Measurements from ENCODE around the gene RPN1. TPM values are rescaled to one million over a fixed set of nuclear protein-coding genes. Genes with fewer than 3 reads are reported as not detected.
A peak's percentile ranks its signal among the peaks of the same experiment; 100 is the strongest.
"Not testable (repeated sequence)": the region's sequence is repeated elsewhere in the genome, so short reads cannot be mapped to it uniquely, and the experiment has no call there.

RPN1 gene
- total RNA-seq, 3 donors from 2014 or later (not counting 1 experiment from before 2014, with no cell fraction given): 90.5 to 130 (median 92.1) TPM

GRCh38 chr3:128653383-128653992, 2.9 kb upstream of the RPN1 start:
- DNase-seq: peak in 1 of 2 donors; percentile 57
- ATAC-seq; H3K9me3 ChIP-seq (ENCODE audit: control insufficient read depth, insufficient read depth, low read length); H3K27me3 Mint-ChIP-seq (ENCODE audit: low read depth in 2 of 2); H3K4me3 ChIP-seq (ENCODE audit: low read length); H3K36me3 ChIP-seq (ENCODE audit: control insufficient read depth, insufficient read depth, low read length); H3K36me3 Mint-ChIP-seq; H3K9me3 Mint-ChIP-seq; H3K27ac ChIP-seq (ENCODE audit: low read length); H3K27me3 ChIP-seq (ENCODE audit: control insufficient read depth, insufficient read depth, low read length); intact Hi-C loops (cut with micrococcal nuclease): not testable (repeated sequence)
- WGBS (ENCODE audit: insufficient coverage): 78% methylated on average over 42 of the region's 43 CpGs
- Mint-ChIP-seq H3K4me3 (peak overlapping the region; percentile 89), H3K27ac (peak overlapping the region in 1 of 2 donors; percentile 46), H3K4me1 (peaks cover 20 to 25% of the 10 kb centered on the region in 2 donors)
- peaks cover 12% of the 10 kb centered on the region for H3K4me1 ChIP-seq (ENCODE audit: control insufficient read depth, insufficient read depth, low read length)

GRCh38 chr3:128648940-128649663, 1.5 kb downstream of the RPN1 start:
- intact Hi-C loops (cut with micrococcal nuclease): no loop called here
- DNase-seq (no peak), ATAC-seq (no peak)
- Histone ChIP-seq H3K27me3 (ENCODE audit: control insufficient read depth, insufficient read depth, low read length) (no peaks in the 10 kb centered on the region), H3K27ac (ENCODE audit: low read length) (no peak overlapping the region), H3K4me1 (ENCODE audit: control insufficient read depth, insufficient read depth, low read length) (peaks cover 12% of the 10 kb centered on the region), H3K9me3 (ENCODE audit: control insufficient read depth, insufficient read depth, low read length) (no peaks in the 10 kb centered on the region), H3K36me3 (ENCODE audit: control insufficient read depth, insufficient read depth, low read length) (peaks cover 9% of the 10 kb centered on the region), H3K4me3 (ENCODE audit: low read length) (no peak overlapping the region)
- peak overlapping the region; percentile 92 for H3K4me3 Mint-ChIP-seq
- TF ChIP-seq CTCF (IDR thresholded peaks at IDR 0.05): no peak
- 62% methylated on average over 3 of the region's 8 CpGs for WGBS (ENCODE audit: insufficient coverage)
- H3K4me1 Mint-ChIP-seq: peaks cover 23 to 26% of the 10 kb centered on the region in 2 donors
- H3K27me3 Mint-ChIP-seq (ENCODE audit: low read depth in 2 of 2): no peaks in the 10 kb centered on the region
- peak overlapping the region; percentile 86 to 92 for H3K27ac Mint-ChIP-seq
- no peaks in the 10 kb centered on the region for H3K9me3 Mint-ChIP-seq
- no peaks in the 10 kb centered on the region for H3K36me3 Mint-ChIP-seq

DNA sequence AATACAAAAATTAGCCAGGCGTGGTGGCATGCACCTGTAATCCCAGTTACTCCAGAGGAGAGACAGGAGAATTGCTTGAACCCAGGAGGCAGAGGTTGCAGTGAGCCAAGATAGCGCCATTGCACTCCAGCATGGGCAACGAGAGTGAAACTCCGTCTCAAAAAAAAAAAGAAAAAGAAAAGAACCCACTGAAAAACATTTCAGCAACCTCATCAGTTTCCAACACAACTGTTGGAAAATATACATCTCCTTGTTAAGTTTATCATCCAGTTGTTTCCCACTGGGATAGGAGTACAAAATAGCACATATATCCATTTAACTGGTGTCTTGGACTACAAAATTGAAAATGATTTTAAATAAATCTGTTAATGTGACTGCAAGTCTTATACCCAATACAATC, 2.2 kb downstream of the RPN1 start:
- Mint-ChIP-seq H3K9me3 (no peaks in the 10 kb centered on the region), H3K36me3 (no peaks in the 10 kb centered on the region), H3K4me3 (peak overlapping the region; percentile 92), H3K27me3 (ENCODE audit: low read depth in 2 of 2) (no peaks in the 10 kb centered on the region), H3K4me1 (peaks cover 18 to 20% of the 10 kb centered on the region in 2 donors), H3K27ac (peak overlapping the region; percentile 86 to 92)
- 84% methylated on average over 3 of the region's 4 CpGs for WGBS (ENCODE audit: insufficient coverage)
- ATAC-seq (no peak), DNase-seq (no peak)
- no peak for TF ChIP-seq CTCF (IDR thresholded peaks at IDR 0.05)
- intact Hi-C loops (cut with micrococcal nuclease): no loop called here
- no peaks in the 10 kb centered on the region for H3K27me3 ChIP-seq (ENCODE audit: control insufficient read depth, insufficient read depth, low read length)
- peaks cover 14% of the 10 kb centered on the region for H3K36me3 ChIP-seq (ENCODE audit: control insufficient read depth, insufficient read depth, low read length)
- H3K4me3 ChIP-seq (ENCODE audit: low read length): no peak overlapping the region
- H3K9me3 ChIP-seq (ENCODE audit: control insufficient read depth, insufficient read depth, low read length): no peaks in the 10 kb centered on the region
- peaks cover 12% of the 10 kb centered on the region for H3K4me1 ChIP-seq (ENCODE audit: control insufficient read depth, insufficient read depth, low read length)
- H3K27ac ChIP-seq (ENCODE audit: low read length): no peak overlapping the region

DNA sequence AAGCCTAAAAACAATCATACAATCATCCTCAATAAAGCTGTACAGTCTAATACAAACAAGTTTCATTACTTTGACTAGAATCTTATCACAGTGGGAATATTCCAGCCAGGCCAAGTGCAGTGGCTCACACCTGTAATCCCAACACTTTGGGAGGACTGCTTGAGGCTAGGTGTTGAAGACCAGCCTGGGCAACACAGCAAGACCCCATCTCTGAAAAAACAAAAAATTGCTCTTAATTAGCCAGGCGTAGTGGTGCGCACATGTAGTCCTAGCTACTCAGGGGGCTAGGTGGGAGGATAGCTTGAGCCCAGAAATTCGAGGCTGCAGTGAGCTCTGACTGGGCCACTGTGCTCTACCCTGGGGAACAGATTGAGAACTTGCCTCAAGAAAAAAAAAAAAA, 3.3 kb downstream of the RPN1 start:
- Mint-ChIP-seq H3K27ac (peak overlapping the region; percentile 33 to 59), H3K4me3 (no peak overlapping the region), H3K4me1 (peaks cover 18 to 23% of the 10 kb centered on the region in 2 donors), H3K27me3 (ENCODE audit: low read depth in 2 of 2) (no peaks in the 10 kb centered on the region), H3K9me3 (no peaks in the 10 kb centered on the region), H3K36me3 (no peaks in the 10 kb centered on the region)
- ATAC-seq (no peak), DNase-seq (no peak)
- intact Hi-C loops (cut with micrococcal nuclease): no loop called here
- peaks cover 12% of the 10 kb centered on the region for H3K4me1 ChIP-seq (ENCODE audit: control insufficient read depth, insufficient read depth, low read length)
- no peak overlapping the region for H3K27ac ChIP-seq (ENCODE audit: low read length)
- no peak for TF ChIP-seq CTCF (IDR thresholded peaks at IDR 0.05)
- 91% methylated on average over 3 of the region's 3 CpGs for WGBS (ENCODE audit: insufficient coverage)
- no peaks in the 10 kb centered on the region for H3K27me3 ChIP-seq (ENCODE audit: control insufficient read depth, insufficient read depth, low read length)
- no peaks in the 10 kb centered on the region for H3K9me3 ChIP-seq (ENCODE audit: control insufficient read depth, insufficient read depth, low read length)
- H3K36me3 ChIP-seq (ENCODE audit: control insufficient read depth, insufficient read depth, low read length): peaks cover 18% of the 10 kb centered on the region
- no peak overlapping the region for H3K4me3 ChIP-seq (ENCODE audit: low read length)

All from natural killer cell (primary cell).